Measurements from ENCODE around the gene BCAS1.
A peak's percentile ranks its signal among the peaks of the same experiment; 100 is the strongest.
"Not testable (repeated sequence)": the region's sequence is repeated elsewhere in the genome, so short reads cannot be mapped to it uniquely, and the experiment has no call there.

The BCAS1 gene

GRCh38 chr20:53935344-53936084 is 134.9 kb downstream of the BCAS1 start:
- H3K4me3 ChIP-seq (ENCODE audit: low read depth, low read length) = peak overlapping the region; percentile 47
- DNase-seq (ENCODE audit: low read depth) = peak; percentile 61
- TF ChIP-seq CTCF (IDR thresholded peaks at IDR 0.05; ENCODE audit: low read depth, low read length) (no peak), POLR2A (IDR thresholded peaks at IDR 0.05; ENCODE audit: extremely low read depth, insufficient read length) (no peak), MAX (IDR thresholded peaks at IDR 0.05; ENCODE audit: low read depth, low read length) (peak; percentile 91), MYC (IDR thresholded peaks at IDR 0.05; ENCODE audit: low read depth, low read length) (peak; percentile 82)

- TF ChIP-seq CTCF (IDR thresholded peaks at IDR 0.05; ENCODE audit: low read depth, low read length) = no peak
- TF ChIP-seq MAX (IDR thresholded peaks at IDR 0.05; ENCODE audit: low read depth, low read length) = peak; percentile 17; the same call in 1 of the 2 replicates
- TF ChIP-seq MYC (IDR thresholded peaks at IDR 0.05; ENCODE audit: low read depth, low read length) = peak; percentile 41; the same call in 1 of the 2 replicates
- TF ChIP-seq POLR2A (IDR thresholded peaks at IDR 0.05; ENCODE audit: extremely low read depth, insufficient read length) = peak; percentile 31
- H3K4me3 ChIP-seq (ENCODE audit: low read depth, low read length) = peak overlapping the region; percentile 47
- DNase-seq (ENCODE audit: low read depth) = peak; percentile 93
Observed at GRCh38 chr20:53934421-53935343, 135.7 kb downstream of the BCAS1 start.

GRCh38 chr20:53933232-53933846 is 137.1 kb downstream of the BCAS1 start:
- DNase-seq (ENCODE audit: low read depth) = no peak
- TF ChIP-seq MAX (IDR thresholded peaks at IDR 0.05; ENCODE audit: low read depth, low read length) = no peak
- H3K4me3 ChIP-seq (ENCODE audit: low read depth, low read length) = peak overlapping the region; percentile 47

GRCh38 chr20:53932655-53933192 is 137.7 kb downstream of the BCAS1 start:
- DNase-seq (ENCODE audit: low read depth); H3K4me3 ChIP-seq (ENCODE audit: low read depth, low read length): not testable (repeated sequence)

- no peak for TF ChIP-seq POLR2A (IDR thresholded peaks at IDR 0.05; ENCODE audit: extremely low read depth, insufficient read length)
- no peak for DNase-seq (ENCODE audit: low read depth)
- no peak overlapping the region for H3K4me3 ChIP-seq (ENCODE audit: low read depth, low read length)
Observed at GRCh38 chr20:53931597-53931996, 138.8 kb downstream of the BCAS1 start.

GRCh38 chr20:53930651-53931504 is 139.5 kb downstream of the BCAS1 start:
- TF ChIP-seq MYC (IDR thresholded peaks at IDR 0.05; ENCODE audit: low read depth, low read length) (no peak), MAX (IDR thresholded peaks at IDR 0.05; ENCODE audit: low read depth, low read length) (no peak), POLR2A (IDR thresholded peaks at IDR 0.05; ENCODE audit: extremely low read depth, insufficient read length) (no peak), CTCF (IDR thresholded peaks at IDR 0.05; ENCODE audit: low read depth, low read length) (no peak)
- DNase-seq (ENCODE audit: low read depth) = no peak
- no peak overlapping the region for H3K4me3 ChIP-seq (ENCODE audit: low read depth, low read length)

Data from NB4 (cell line).